22Rv1 (cell line): ENCODE measurements around the gene CELA2B.
"Not testable (repeated sequence)": the region's sequence is repeated elsewhere in the genome, so short reads cannot be mapped to it uniquely, and the experiment has no call there.

Experiments used
- H3K27ac ChIP-seq: fragments of 450-650 bp; 2 replicates; pipeline ENCODE4 v1.5.1; 2017
- ZFX ChIP-seq: fragments of 450-650 bp; IDR thresholded peaks from 2 replicates; pipeline ENCODE4 v1.6.1; 2017; ENCODE audit warnings: antibody characterized with exemption, borderline replicate concordance
- TF ChIP-seq, protein P1 (sequence below): fragments of 450-650 bp; IDR thresholded peaks from 2 replicates; pipeline ENCODE4 v1.5.1; 2017; ENCODE audit warnings: mild to moderate bottlenecking

The CELA2B gene

DNA sequence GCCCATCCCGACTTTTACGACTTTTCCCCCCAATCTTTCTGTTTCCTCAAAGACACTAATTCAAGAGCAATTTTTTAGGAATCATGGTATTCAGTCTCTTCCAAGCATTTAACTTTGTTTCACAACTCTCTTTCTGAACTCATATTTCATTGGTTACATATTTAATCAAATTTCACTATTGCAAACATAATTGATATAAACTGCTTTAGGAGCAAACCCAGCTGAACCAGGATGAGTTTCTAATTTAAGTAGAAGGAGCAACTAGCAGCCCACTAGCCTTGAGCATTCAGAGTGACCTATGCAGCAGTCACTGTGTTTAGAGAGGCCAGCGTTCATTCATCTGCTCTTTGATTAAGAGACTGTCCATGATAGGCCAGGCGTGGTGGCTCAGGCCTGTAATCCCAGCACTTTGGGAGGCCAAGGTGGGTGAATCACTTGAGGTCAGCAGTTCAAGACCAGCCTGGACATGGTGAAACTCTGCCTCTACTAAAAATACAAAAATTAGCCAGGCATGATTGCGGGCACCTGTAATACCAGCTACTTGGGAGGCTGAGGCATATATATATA, 1.8 kb downstream of the CELA2B start:
- TF ChIP-seq ZFX = no peak
- TF ChIP-seq, protein P1, sequence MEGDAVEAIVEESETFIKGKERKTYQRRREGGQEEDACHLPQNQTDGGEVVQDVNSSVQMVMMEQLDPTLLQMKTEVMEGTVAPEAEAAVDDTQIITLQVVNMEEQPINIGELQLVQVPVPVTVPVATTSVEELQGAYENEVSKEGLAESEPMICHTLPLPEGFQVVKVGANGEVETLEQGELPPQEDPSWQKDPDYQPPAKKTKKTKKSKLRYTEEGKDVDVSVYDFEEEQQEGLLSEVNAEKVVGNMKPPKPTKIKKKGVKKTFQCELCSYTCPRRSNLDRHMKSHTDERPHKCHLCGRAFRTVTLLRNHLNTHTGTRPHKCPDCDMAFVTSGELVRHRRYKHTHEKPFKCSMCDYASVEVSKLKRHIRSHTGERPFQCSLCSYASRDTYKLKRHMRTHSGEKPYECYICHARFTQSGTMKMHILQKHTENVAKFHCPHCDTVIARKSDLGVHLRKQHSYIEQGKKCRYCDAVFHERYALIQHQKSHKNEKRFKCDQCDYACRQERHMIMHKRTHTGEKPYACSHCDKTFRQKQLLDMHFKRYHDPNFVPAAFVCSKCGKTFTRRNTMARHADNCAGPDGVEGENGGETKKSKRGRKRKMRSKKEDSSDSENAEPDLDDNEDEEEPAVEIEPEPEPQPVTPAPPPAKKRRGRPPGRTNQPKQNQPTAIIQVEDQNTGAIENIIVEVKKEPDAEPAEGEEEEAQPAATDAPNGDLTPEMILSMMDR = no peak
- no peak overlapping the region for H3K27ac ChIP-seq

DNA sequence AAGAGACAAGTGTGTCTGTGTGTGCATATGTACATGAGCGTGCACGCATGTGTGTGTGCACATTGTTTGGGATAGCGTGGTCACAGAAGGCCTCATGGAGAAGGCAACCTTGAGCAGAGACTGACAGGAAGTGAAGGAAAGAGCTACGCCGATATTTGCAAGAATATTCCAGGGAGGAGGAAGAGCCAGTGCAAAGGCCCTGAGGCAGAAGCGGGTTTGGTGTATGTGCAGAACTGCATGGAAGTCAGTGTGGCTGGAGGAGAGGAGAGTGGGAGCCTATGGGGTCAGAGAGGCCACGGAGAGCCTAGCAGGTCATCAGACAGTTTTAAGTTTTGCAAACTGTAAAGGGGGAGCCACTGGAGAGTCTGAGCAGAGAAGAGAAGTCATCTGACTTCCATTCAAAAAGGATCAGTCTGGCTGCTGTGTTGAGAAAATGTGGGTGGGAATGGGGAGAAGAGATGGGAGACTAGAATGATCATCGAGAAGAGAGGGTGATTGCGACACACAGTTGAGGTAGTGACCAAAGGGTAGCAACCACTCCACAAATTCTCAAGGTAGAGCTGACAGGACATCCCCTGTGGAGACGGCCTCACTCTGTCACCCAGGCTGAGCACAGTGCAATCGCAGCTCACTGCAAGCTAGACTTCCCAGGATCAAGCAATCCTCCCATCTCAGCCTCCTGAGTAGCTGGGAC, 3.9 kb downstream of the CELA2B start:
- TF ChIP-seq ZFX = no peak
- TF ChIP-seq, protein P1 = no peak
- H3K27ac ChIP-seq = no peak overlapping the region

DNA sequence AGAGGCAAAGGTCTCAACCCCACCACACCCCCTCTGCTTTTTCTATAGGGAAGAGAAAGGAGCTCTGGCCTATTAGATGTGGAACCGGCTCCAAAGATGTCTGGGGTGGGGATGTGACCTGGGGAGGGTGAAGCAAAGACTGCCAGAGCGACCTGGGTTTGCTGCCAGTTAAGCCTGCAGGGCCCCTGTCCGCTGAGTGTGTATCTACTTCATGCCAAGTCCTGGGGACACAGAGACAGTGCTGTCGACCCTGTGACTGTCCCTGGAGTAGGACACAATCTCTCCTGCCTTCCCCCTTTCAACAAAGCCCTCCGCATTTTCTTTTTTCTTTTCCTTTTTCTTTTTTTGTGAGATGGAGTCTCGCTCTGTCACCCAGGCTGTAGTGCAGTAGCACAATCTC, 6.6 kb downstream of the CELA2B start:
- H3K27ac ChIP-seq = not testable (repeated sequence)

DNA sequence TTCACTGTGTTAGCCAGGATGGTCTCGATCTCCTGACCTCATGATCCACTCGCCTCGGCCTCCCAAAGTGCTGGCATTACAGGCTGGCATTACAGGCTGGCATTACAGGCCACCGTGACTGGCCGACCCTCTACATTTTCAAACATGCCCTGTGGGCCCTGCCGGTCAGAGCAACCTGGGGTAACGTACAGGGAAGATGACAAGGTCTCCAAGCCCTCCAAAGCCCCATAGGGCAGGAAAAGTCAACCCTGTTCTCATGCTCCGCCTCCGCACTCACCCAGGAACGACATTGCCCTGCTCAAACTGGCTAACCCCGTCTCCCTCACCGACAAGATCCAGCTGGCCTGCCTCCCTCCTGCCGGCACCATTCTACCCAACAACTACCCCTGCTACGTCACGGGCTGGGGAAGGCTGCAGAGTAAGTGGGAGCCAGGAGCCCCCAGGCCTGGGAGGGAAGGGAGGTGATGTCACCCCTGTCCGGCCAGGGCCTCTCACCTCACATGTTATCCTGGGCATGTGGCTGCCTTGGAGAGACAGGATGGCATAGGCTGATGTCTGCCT, 7.2 kb downstream of the CELA2B start:
- not testable (repeated sequence) for H3K27ac ChIP-seq

DNA sequence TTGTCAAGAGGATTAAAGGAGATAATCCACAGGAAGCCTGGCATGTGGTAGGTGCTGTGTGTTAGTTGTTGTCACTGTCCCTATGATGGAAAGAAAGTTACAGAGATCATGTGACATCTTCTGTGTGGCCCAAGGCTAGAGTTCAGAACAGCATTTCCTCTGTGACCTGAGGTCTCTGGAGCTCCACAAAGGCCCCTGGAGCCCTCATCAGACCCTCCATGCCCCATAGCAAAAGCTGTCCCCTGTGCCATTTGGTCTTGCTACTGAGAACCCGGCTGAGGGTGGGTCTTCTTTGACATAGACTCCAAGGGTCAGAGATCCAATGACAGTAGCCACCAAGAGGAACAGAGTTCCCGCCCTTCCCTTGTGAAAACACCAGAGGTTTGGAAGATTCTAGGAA, 8.1 kb downstream of the CELA2B start:
- TF ChIP-seq, protein P1 = no peak
- no peak for TF ChIP-seq ZFX
- no peak overlapping the region for H3K27ac ChIP-seq

DNA sequence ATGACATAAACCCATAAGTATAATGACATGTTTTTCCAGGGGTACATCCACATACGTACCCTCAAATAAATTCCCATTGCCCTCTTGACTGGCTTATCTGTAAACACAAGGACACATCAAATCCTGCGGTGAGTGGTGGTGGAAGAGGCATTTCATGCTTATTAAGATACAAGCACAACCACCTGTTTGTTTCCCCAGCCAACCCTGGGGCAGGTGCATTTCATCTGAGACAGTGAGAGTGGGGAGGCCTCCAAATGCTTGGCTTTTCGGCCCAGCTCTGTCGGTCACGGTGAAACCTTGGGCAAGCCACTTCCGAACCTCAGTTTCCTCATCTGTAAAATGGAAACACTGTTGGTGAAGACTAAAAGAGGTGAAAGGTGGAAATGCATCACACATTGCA, 8.5 kb downstream of the CELA2B start:
- not testable (repeated sequence) for H3K27ac ChIP-seq

DNA sequence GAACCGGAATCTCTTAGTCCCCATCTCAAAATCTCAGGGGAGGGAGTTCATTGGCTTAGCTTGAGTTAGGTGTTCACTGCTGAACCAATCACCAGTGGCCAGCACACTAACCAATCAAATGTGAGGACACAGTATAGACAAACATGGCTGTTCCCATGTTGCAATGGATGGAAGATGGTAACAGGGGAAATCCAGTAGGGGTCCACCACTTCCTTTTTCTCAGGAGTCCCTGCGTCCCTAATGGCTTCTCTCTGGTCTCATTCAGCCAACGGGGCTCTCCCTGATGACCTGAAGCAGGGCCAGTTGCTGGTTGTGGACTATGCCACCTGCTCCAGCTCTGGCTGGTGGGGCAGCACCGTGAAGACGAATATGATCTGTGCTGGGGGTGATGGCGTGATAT, 9.7 kb downstream of the CELA2B start:
- no peak overlapping the region for H3K27ac ChIP-seq

DNA sequence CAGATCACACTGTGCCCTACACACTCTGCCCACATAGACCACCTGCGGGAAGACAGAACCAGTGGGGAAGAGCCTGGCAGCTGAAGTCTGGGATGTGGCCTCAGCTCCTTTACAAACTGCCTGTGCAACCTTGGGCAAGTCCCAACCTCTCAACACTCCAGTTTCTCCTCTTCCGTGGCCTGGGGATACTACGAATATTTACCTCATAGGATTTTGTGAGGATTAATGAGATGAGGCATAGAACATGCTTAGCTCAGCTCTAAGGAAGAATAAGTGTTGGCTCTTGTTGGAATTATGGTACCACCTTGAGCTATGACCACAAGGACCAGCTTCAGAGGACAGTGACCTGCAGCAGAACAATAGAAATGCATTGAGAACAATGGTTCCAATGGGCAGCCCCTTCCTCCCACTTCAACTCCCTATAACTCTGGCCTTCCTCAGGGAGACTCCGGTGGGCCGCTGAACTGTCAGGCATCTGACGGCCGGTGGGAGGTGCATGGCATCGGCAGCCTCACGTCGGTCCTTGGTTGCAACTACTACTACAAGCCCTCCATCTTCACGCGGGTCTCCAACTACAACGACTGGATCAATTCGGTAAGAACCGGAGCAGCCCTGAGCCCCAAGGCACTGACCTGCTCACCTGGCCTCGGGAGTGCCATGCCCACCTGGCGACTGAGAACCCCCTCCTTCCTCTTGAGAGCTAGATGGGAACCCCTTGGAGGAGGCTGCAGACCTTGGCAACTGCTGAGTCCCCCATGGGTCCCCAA, 11.1 kb downstream of the CELA2B start:
- not testable (repeated sequence) for H3K27ac ChIP-seq

More for the DNA sequence above, 9.7 kb downstream of the CELA2B start:
- TF ChIP-seq ZFX = no peak

DNA sequence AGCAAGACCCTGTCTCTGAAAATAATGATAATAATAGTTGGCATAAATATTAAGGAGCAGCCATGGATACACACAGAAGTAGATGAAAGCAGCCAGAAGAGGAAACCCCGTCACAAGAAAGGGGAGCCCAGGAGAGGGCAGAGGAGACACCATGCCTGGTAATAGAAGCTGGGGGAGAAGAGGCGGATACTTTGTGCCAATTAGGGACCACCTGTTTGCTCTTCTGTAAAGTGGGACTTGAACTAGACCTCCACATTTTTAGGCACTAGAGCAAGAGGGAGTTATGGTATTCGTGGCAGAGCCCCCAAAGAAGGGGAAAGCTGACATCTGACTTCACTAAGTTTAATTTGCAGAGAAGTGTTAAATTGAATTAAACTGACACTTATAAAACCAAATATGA, 12.5 kb downstream of the CELA2B start:
- H3K27ac ChIP-seq = no peak overlapping the region
- TF ChIP-seq, protein P1 = no peak
- TF ChIP-seq ZFX = no peak

DNA sequence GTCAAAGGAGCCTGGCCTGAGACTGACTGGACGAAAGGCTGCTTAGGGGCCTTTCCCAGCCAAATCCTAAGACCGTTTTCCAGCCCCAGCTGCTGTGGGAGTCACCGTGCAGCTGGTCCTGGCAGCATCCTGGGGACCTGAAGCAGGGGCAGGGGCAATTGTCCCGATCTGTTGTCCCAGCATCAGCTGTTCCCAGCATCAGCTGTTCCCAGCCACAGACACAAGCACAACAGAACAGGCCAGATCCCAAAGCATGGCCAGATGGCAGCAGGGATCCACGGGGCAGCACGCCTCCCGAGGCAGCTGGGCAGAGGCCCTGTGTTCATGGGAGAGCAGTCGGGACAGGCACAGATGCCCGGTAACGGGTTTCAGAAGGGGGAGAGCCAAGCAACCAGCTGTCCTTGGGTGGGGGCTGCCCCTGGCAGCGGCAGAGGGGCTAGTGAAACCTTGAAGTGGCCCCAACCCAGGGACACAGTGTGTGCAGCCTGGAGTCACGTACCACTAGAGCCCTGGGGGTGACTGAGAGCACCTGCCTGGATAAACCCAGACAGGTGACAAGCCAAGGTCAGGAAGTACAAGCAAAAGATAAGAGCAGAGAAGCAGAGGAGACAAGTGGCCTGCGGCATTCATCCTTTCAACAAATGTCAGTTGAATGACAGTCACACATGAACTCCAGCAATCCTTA, 13.3 kb downstream of the CELA2B start:
- H3K27ac ChIP-seq = no peak overlapping the region
- TF ChIP-seq ZFX = no peak
- TF ChIP-seq, protein P1 = no peak

DNA sequence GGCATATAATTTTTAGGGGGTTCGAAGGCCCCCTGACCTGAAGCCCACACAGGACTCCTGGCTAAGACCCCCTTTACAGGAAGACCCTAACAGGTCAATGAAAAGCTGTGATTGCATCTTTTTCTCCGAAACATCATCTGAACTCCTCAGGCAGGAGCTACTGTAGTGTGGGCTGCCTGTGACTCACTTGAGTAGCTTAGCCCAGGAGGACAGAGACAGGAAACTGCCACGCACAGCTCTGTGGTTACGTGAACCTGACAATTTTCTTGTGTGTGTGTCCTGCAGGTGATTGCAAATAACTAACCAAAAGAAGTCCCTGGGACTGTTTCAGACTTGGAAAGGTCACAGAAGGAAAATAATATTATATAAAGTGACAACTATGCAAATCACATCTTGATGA, 15.1 kb downstream of the CELA2B start:
- not testable (repeated sequence) for H3K27ac ChIP-seq
